DMS79 (cell line): Measurements from ENCODE around the gene ASZ1.

Experiments
- DNase-seq: peaks from one replicate; lab custom pipeline; 2025; lab: John Stamatoyannopoulos, UW

Gene ASZ1

GRCh38 chr7:117346161-117346560 lies 81.1 kb downstream of the ASZ1 start:
- DNase-seq = no peak

GRCh38 chr7:117338020-117338419 lies 89.3 kb downstream of the ASZ1 start:
- DNase-seq = no peak

GRCh38 chr7:117333168-117333567 lies 94.1 kb downstream of the ASZ1 start:
- no peak for DNase-seq

- no peak for DNase-seq
These were observed 95.3 kb downstream of the ASZ1 start for GRCh38 chr7:117332031-117332430.

- DNase-seq = no peak
These were observed 101.5 kb downstream of the ASZ1 start for GRCh38 chr7:117325836-117326235.

- no peak for DNase-seq
These were observed 102.3 kb downstream of the ASZ1 start for GRCh38 chr7:117324960-117325359.

GRCh38 chr7:117323851-117324711 lies 103.2 kb downstream of the ASZ1 start:
- peak; percentile 52 for DNase-seq

- peak; percentile 50 for DNase-seq
These were observed 103.9 kb downstream of the ASZ1 start for GRCh38 chr7:117323305-117323850.

- no peak for DNase-seq
These were observed 104.5 kb downstream of the ASZ1 start, which contains the start of gene WNT2 for GRCh38 chr7:117322741-117323304. WNT2 (minus strand) TSS chr7:117323058; CDS start chr7:117322989, 69 bp downstream.

- no peak for DNase-seq
These were observed 106.8 kb downstream of the ASZ1 start for GRCh38 chr7:117320523-117320922.

GRCh38 chr7:117319181-117319580 lies 108.1 kb downstream of the ASZ1 start:
- no peak for DNase-seq

GRCh38 chr7:117313582-117313981 lies 113.7 kb downstream of the ASZ1 start:
- DNase-seq = no peak
